Neural cell (in vitro differentiated cells): ENCODE measurements around the gene GALNT15. TPM values are rescaled to one million over a fixed set of nuclear protein-coding genes. Genes with fewer than 3 reads are reported as not detected.

Source experiments
- H2AFZ ChIP-seq: fragments of 200-600, 300-800 bp; sonication (generic), shearing (Covaris generic); 2 replicates; pipeline ENCODE4 v1.6.0; 2014; ENCODE audit warnings: low read depth, mild to moderate bottlenecking, antibody characterized with exemption, low read length, moderate library complexity
- H3F3A ChIP-seq: fragments of 200-600 bp; shearing (Covaris generic); 2 replicates; pipeline ENCODE4 v1.6.1; 2016; ENCODE audit warnings: mild to moderate bottlenecking, moderate library complexity, mixed read lengths, antibody characterized with exemption, low read length; ENCODE audit not compliant: insufficient read depth, poor library complexity, severe bottlenecking
- H3K27ac ChIP-seq: fragments of 200-600, 300-800 bp; sonication (generic), shearing (Covaris generic); 2 replicates; pipeline ENCODE4 v1.5.1; 2014; ENCODE audit warnings: mild to moderate bottlenecking, low read length, moderate library complexity
- H3K27me3 ChIP-seq: fragments of 300-800, 200-600 bp; sonication (generic), shearing (Covaris generic); 2 replicates; pipeline ENCODE4 v1.6.0; 2014; ENCODE audit warnings: mild to moderate bottlenecking, low read depth, low read length, moderate library complexity; ENCODE audit not compliant: insufficient read depth
- H3K36me3 ChIP-seq: fragments of 300-800, 200-600 bp; sonication (generic), shearing (Covaris generic); 2 replicates; pipeline ENCODE4 v1.5.1; 2014; ENCODE audit warnings: mild to moderate bottlenecking, antibody characterized with exemption, low read length, moderate library complexity; ENCODE audit not compliant: insufficient read depth
- H3K4me2 ChIP-seq: fragments of 300-800, 200-600 bp; sonication (generic), shearing (Covaris generic); 2 replicates; pipeline ENCODE4 v1.6.0; 2014; ENCODE audit warnings: mild to moderate bottlenecking, low read length
- H3K4me3 ChIP-seq: fragments of 300-800, 200-600 bp; sonication (generic), shearing (Covaris generic); 2 replicates; pipeline ENCODE4 v1.5.1; 2014; ENCODE audit warnings: mild to moderate bottlenecking, low read length, moderate library complexity
- H3K79me2 ChIP-seq: fragments of 200-600 bp; shearing (Covaris generic); replicated peaks from 2 replicates; pipeline ENCODE4 v1.6.0; 2014; ENCODE audit warnings: mild to moderate bottlenecking, low read length, moderate library complexity; ENCODE audit not compliant: insufficient read depth
- H3K9ac ChIP-seq: fragments of 300-800, 200-600 bp; sonication (generic), shearing (Covaris generic); 2 replicates; pipeline ENCODE4 v1.6.1; 2016; ENCODE audit warnings: mild to moderate bottlenecking, low read length, mixed read lengths
- H3K9me2 ChIP-seq: fragments of 200-600 bp; shearing (Covaris generic); 2 replicates; pipeline ENCODE4 v1.6.1; 2016; ENCODE audit warnings: mild to moderate bottlenecking, low read length, mixed read lengths; ENCODE audit not compliant: insufficient read depth
- H3K9me3 ChIP-seq: fragments of 200-600, 300-800 bp; sonication (generic), shearing (Covaris generic); 2 replicates; pipeline ENCODE4 v1.6.1; 2016; ENCODE audit warnings: mild to moderate bottlenecking, mixed run types, low read length, moderate library complexity, mixed read lengths
- H4K20me1 ChIP-seq: fragments of 200-600 bp; shearing (Covaris generic); 2 replicates; pipeline ENCODE4 v1.6.1; 2016; ENCODE audit warnings: mild to moderate bottlenecking, mixed run types; ENCODE audit not compliant: insufficient read depth
- CTCF ChIP-seq: fragments of 450-650 bp; IDR thresholded peaks from 2 replicates; pipeline ENCODE4 v1.5.1; 2014; ENCODE audit warnings: antibody characterized with exemption, mild to moderate bottlenecking, moderate library complexity; ENCODE audit not compliant: poor library complexity, severe bottlenecking
- EP300 ChIP-seq: fragments of 450-650 bp; conservative IDR thresholded peaks from 2 replicates; pipeline ENCODE4 v1.6.1; 2014; ENCODE audit warnings: antibody characterized with exemption, mild to moderate bottlenecking, moderate library complexity; ENCODE audit not compliant: poor library complexity, severe bottlenecking
- EZH2 ChIP-seq: fragments of 200-600, 300-800 bp; shearing (Covaris generic), sonication (generic); IDR thresholded peaks from 2 replicates; pipeline ENCODE4 v1.6.1; 2014; ENCODE audit warnings: antibody characterized with exemption, low read length, borderline replicate concordance, mild to moderate bottlenecking; ENCODE audit not compliant: insufficient read depth, poor library complexity, severe bottlenecking
- MXI1 ChIP-seq: fragments of 450-650 bp; conservative IDR thresholded peaks from 2 replicates; pipeline ENCODE4 v1.6.1; 2014; ENCODE audit warnings: antibody characterized with exemption, mild to moderate bottlenecking; ENCODE audit not compliant: poor library complexity, severe bottlenecking
- POLR2AphosphoS5 ChIP-seq: IDR thresholded peaks from 2 replicates; pipeline ENCODE4 v1.6.1; 2012
- RAD21 ChIP-seq: fragments of 450-650 bp; conservative IDR thresholded peaks from 2 replicates; pipeline ENCODE4 v1.6.1; 2014; ENCODE audit warnings: antibody characterized with exemption, mild to moderate bottlenecking, moderate library complexity
- REST ChIP-seq: IDR thresholded peaks from 2 replicates; pipeline ENCODE4 v1.6.1; 2012; ENCODE audit warnings: borderline replicate concordance
- SMC3 ChIP-seq: fragments of 450-650 bp; conservative IDR thresholded peaks from 2 replicates; pipeline ENCODE4 v1.6.1; 2014; ENCODE audit warnings: antibody characterized with exemption, mild to moderate bottlenecking, moderate library complexity; ENCODE audit not compliant: poor library complexity
- TAF1 ChIP-seq: IDR thresholded peaks from 2 replicates; pipeline ENCODE4 v1.6.1; 2012; ENCODE audit warnings: low read depth
- polyA plus RNA-seq: library from polyadenylated mRNA; depleted of rRNA; stranded (reverse); fragments of >200 nt; gene quantifications from 2 replicates; pipeline ENCODE4 v1.2.3, GENCODE V29; 2014

Gene GALNT15
- polyA plus RNA-seq, 1 donor from 2014 or later, result 1.5 TPM

GRCh38 chr3:16189201-16189600, 14.7 kb downstream of the GALNT15 start (continued):
- no peak for TF ChIP-seq EZH2
- no peak for TF ChIP-seq SMC3

- H3K9ac ChIP-seq, result no peak overlapping the region
- H4K20me1 ChIP-seq, result no peaks in the 10 kb centered on the region
- H3K27me3 ChIP-seq, result no peaks in the 10 kb centered on the region
- H3K9me3 ChIP-seq, result no peaks in the 10 kb centered on the region
- H2AFZ ChIP-seq, result no peak overlapping the region
- no peaks in the 10 kb centered on the region for H3K36me3 ChIP-seq
- H3K4me2 ChIP-seq, result no peak overlapping the region
- no peaks in the 10 kb centered on the region for H3F3A ChIP-seq
- no peak for TF ChIP-seq TAF1
- no peak for TF ChIP-seq POLR2AphosphoS5
- TF ChIP-seq RAD21, result no peak
- TF ChIP-seq EP300, result no peak
- TF ChIP-seq MXI1, result no peak
- no peak for TF ChIP-seq CTCF
- no peak overlapping the region for H3K27ac ChIP-seq
- H3K9me2 ChIP-seq, result no peaks in the 10 kb centered on the region
- H3K4me3 ChIP-seq, result no peak overlapping the region
- H3K79me2 ChIP-seq, result no peaks in the 10 kb centered on the region
These were observed 16.2 kb downstream of the GALNT15 start for GRCh38 chr3:16190704-16191103.

- no peaks in the 10 kb centered on the region for H3K79me2 ChIP-seq
- no peaks in the 10 kb centered on the region for H3K9me2 ChIP-seq
- no peaks in the 10 kb centered on the region for H4K20me1 ChIP-seq
- H3K36me3 ChIP-seq, result no peaks in the 10 kb centered on the region
- no peak overlapping the region for H2AFZ ChIP-seq
- no peaks in the 10 kb centered on the region for H3F3A ChIP-seq
- no peak overlapping the region for H3K27ac ChIP-seq
- H3K9ac ChIP-seq, result no peak overlapping the region
- H3K9me3 ChIP-seq, result no peaks in the 10 kb centered on the region
- TF ChIP-seq REST, result no peak
- no peak for TF ChIP-seq CTCF
- H3K4me3 ChIP-seq, result no peak overlapping the region
- no peaks in the 10 kb centered on the region for H3K27me3 ChIP-seq
- H3K4me2 ChIP-seq, result no peak overlapping the region
These were observed 17.1 kb downstream of the GALNT15 start for GRCh38 chr3:16191591-16191990.
